NOMO-1 (cell line): ENCODE data around the gene MSGN1.
A peak's percentile ranks its signal among the peaks of the same experiment; 100 is the strongest.
"Not testable (repeated sequence)": the region's sequence is repeated elsewhere in the genome, so short reads cannot be mapped to it uniquely, and the experiment has no call there.

ENCODE experiments used
- DNase-seq, 2 experiments: peaks; one replicate each; lab custom pipeline; 2025; ENCODE audit not compliant: unreplicated experiment in 2 of 2; lab: John Stamatoyannopoulos, UW

The MSGN1 gene

GRCh38 chr2:17804358-17804757 lies 11.9 kb upstream of the MSGN1 start:
- peak; percentile 68 to 91 for DNase-seq

- DNase-seq: peak in 1 of 2 experiments; percentile 73
Observed at GRCh38 chr2:17805166-17805565, 11.1 kb upstream of the MSGN1 start.

GRCh38 chr2:17805717-17806363 lies 10.4 kb upstream of the MSGN1 start:
- no peak for DNase-seq

- peak; percentile 78 to 86 for DNase-seq
Observed at GRCh38 chr2:17813010-17813741, 3.1 kb upstream of the MSGN1 start.

- peak in 1 of 2 experiments; percentile 19 for DNase-seq
Observed at GRCh38 chr2:17813742-17814473, 2.4 kb upstream of the MSGN1 start.

- no peak for DNase-seq
Observed at GRCh38 chr2:17814601-17815000, 1.7 kb upstream of the MSGN1 start.

- DNase-seq: no peak
Observed at GRCh38 chr2:17815468-17816184, 634 bp upstream of the MSGN1 start.

- no peak for DNase-seq
Observed at GRCh38 chr2:17818235-17818815, 2.1 kb downstream of the MSGN1 start.

- no peak for DNase-seq
Observed at GRCh38 chr2:17821080-17821479, 4.8 kb downstream of the MSGN1 start.

GRCh38 chr2:17821535-17822444 lies 5.5 kb downstream of the MSGN1 start:
- peak; percentile 25 to 37 for DNase-seq

- no peak for DNase-seq
Observed at GRCh38 chr2:17822445-17823117, 6.3 kb downstream of the MSGN1 start.

GRCh38 chr2:17823646-17824045 lies 7.4 kb downstream of the MSGN1 start:
- DNase-seq: not testable (repeated sequence)

- no peak for DNase-seq
Observed at GRCh38 chr2:17827316-17827715, 11.1 kb downstream of the MSGN1 start.

- no peak for DNase-seq
Observed at GRCh38 chr2:17827785-17828184, 11.5 kb downstream of the MSGN1 start.

- DNase-seq: peak; percentile 15 to 23
Observed at GRCh38 chr2:17830053-17831034, 14.1 kb downstream of the MSGN1 start.

GRCh38 chr2:17835516-17835915 lies 19.3 kb downstream of the MSGN1 start:
- no peak for DNase-seq

GRCh38 chr2:17839959-17840358 lies 23.7 kb downstream of the MSGN1 start:
- no peak for DNase-seq

- DNase-seq: no peak
Observed at GRCh38 chr2:17843457-17843856, 27.2 kb downstream of the MSGN1 start.
